GM23338 (cell line): Measurements from ENCODE around the gene FOXF1. TPM values are rescaled to one million over a fixed set of nuclear protein-coding genes. Genes with fewer than 3 reads are reported as not detected.

Source experiments
- ATAC-seq: fragments of 200-7000 bp; cut with Tn5 transposase; 3 replicates; pipeline ENCODE4 v1.9.1; 2020
- DNase-seq: peaks from one replicate; pipeline ENCODE4 v3.0.0-alpha.2; 2015; ENCODE audit warnings: low spot score
- H2AFZ ChIP-seq: fragments of 200-600 bp; sonication (generic); 2 replicates; pipeline ENCODE4 v1.8.0; 2016; ENCODE audit warnings: antibody characterized with exemption, mild to moderate bottlenecking, moderate library complexity
- H3F3A ChIP-seq: fragments of 200-600 bp; sonication (generic); replicated peaks from 2 replicates; pipeline ENCODE4 v1.8.0; 2017; ENCODE audit warnings: antibody characterized with exemption, mixed run types, low read depth
- H3K27ac ChIP-seq: fragments of 200-600 bp; sonication (generic); 2 replicates; pipeline ENCODE4 v1.6.1; 2016; ENCODE audit warnings: low read depth
- H3K27me3 ChIP-seq: fragments of 200-600 bp; sonication (generic); 2 replicates; pipeline ENCODE4 v1.8.0; 2016; ENCODE audit warnings: mild to moderate bottlenecking, mixed run types, moderate library complexity; ENCODE audit not compliant: insufficient read depth
- H3K36me3 ChIP-seq: fragments of 200-600 bp; sonication (generic); 2 replicates; pipeline ENCODE4 v1.8.0; 2016; ENCODE audit warnings: mild to moderate bottlenecking; ENCODE audit not compliant: insufficient read depth
- H3K4me1 ChIP-seq: fragments of 200-600 bp; sonication (generic); 2 replicates; pipeline ENCODE4 v1.8.0; 2016; ENCODE audit warnings: mild to moderate bottlenecking, moderate library complexity; ENCODE audit not compliant: insufficient read depth
- H3K4me2 ChIP-seq: fragments of 200-600 bp; sonication (generic); 2 replicates; pipeline ENCODE4 v1.7.1; 2017; ENCODE audit warnings: mixed run types
- H3K4me3 ChIP-seq: fragments of 200-600 bp; sonication (generic); 2 replicates; pipeline ENCODE4 v1.6.1; 2016; ENCODE audit warnings: mixed run types
- H3K79me2 ChIP-seq: fragments of 200-600 bp; sonication (generic); replicated peaks from 2 replicates; pipeline ENCODE4 v1.8.0; 2017; ENCODE audit warnings: mild to moderate bottlenecking; ENCODE audit not compliant: insufficient read depth
- H3K9me2 ChIP-seq: fragments of 200-600 bp; sonication (generic); 2 replicates; pipeline ENCODE4 v1.8.0; 2017; ENCODE audit not compliant: insufficient read depth
- H4K20me1 ChIP-seq: fragments of 200-600 bp; sonication (generic); replicated peaks from 2 replicates; pipeline ENCODE4 v1.8.0; 2017; ENCODE audit warnings: mild to moderate bottlenecking; ENCODE audit not compliant: insufficient read depth
- H3K27ac Mint-ChIP-seq: 2 replicates; pipeline ENCODE4 v1.8.0; 2020; ENCODE audit warnings: inconsistent platforms, mild to moderate bottlenecking, moderate library complexity, mixed read lengths
- H3K27me3 Mint-ChIP-seq: 3 replicates; pipeline ENCODE4 v1.8.0; 2022; ENCODE audit warnings: low read depth, mild to moderate bottlenecking, moderate library complexity, mixed read lengths, inconsistent platforms; ENCODE audit not compliant: insufficient read depth, poor library complexity
- H3K36me3 Mint-ChIP-seq: 3 replicates; pipeline ENCODE4 v1.8.0; 2021; ENCODE audit warnings: low read depth, mild to moderate bottlenecking, inconsistent platforms, moderate library complexity, mixed read lengths
- H3K4me1 Mint-ChIP-seq: 3 replicates; pipeline ENCODE4 v1.8.0; 2020; ENCODE audit warnings: mild to moderate bottlenecking, inconsistent platforms, mixed read lengths
- H3K4me3 Mint-ChIP-seq: 3 replicates; pipeline ENCODE4 v1.8.0; 2021; ENCODE audit warnings: moderate library complexity, mild to moderate bottlenecking, inconsistent platforms, mixed read lengths
- H3K9me3 Mint-ChIP-seq: 3 replicates; pipeline ENCODE4 v1.8.0; 2020; ENCODE audit warnings: moderate library complexity, mild to moderate bottlenecking, inconsistent platforms, mixed read lengths
- CREB1 ChIP-seq: fragments of 250-450 bp; sonication (Bioruptor Pico); IDR thresholded peaks from 2 replicates; pipeline ENCODE4 v1.5.0; 2020; ENCODE audit warnings: low read depth, mild to moderate bottlenecking, moderate library complexity
- CTCF ChIP-seq, 2 experiments: fragments of 200-600 bp in 1 of 2; sonication (generic) in 1 of 2; conservative IDR thresholded peaks; 2 replicates each; pipeline versions ENCODE4 v1.5.1 to v1.6.1; 2016 to 2017; ENCODE audit warnings: antibody characterized with exemption in 2 of 2, low read depth in 2 of 2, mild to moderate bottlenecking in 2 of 2, moderate library complexity in 1 of 2
- EZH2phosphoT487 ChIP-seq: fragments of 200-600 bp; sonication (generic); IDR thresholded peaks from one replicate; pipeline ENCODE4 v1.8.1; 2018; ENCODE audit warnings: antibody characterized with exemption; ENCODE audit not compliant: unreplicated experiment
- NANOG ChIP-seq: IDR thresholded peaks from 2 replicates; pipeline ENCODE4 v1.6.1; 2016; ENCODE audit warnings: antibody characterized with exemption, borderline replicate concordance
- REST ChIP-seq: IDR thresholded peaks from one replicate; pipeline ENCODE4 v1.6.1; 2018; ENCODE audit warnings: antibody characterized with exemption; ENCODE audit not compliant: unreplicated experiment
- ZNF114 ChIP-seq: fragments of 250-450 bp; sonication (Bioruptor Pico); IDR thresholded peaks from 2 replicates; pipeline ENCODE4 v1.5.0; 2020; ENCODE audit warnings: mild to moderate bottlenecking, moderate library complexity
- ZNF331 ChIP-seq: fragments of 250-450 bp; sonication (Bioruptor Pico); IDR thresholded peaks from 2 replicates; pipeline ENCODE4 v1.5.0; 2020; ENCODE audit warnings: low read depth, mild to moderate bottlenecking, moderate library complexity
- polyA plus RNA-seq: library from polyadenylated mRNA; unstranded; fragments of >200 nt; fragmentation: Nextera tagmentation; extraction: Ambion mirVana; gene quantifications from 2 replicates; pipeline ENCODE4 v1.2.1, GENCODE V29; 2016
- total RNA-seq: library from RNA; depleted of rRNA; stranded (reverse); fragments of >200 nt; shearing (Covaris generic); gene quantifications from 2 replicates; pipeline ENCODE4 v1.2.3, GENCODE V29; 2014

Gene FOXF1
- total and polyA plus RNA-seq, 2 experiments from 2014 or later, result 0.10 to 0.15 TPM

- no peak for TF ChIP-seq EZH2phosphoT487
- no peak for TF ChIP-seq REST
- TF ChIP-seq CREB1, result peak; percentile 100
- TF ChIP-seq CTCF (conservative IDR thresholded peaks at IDR 0.05; ENCODE audit: low read depth in 2 of 2), result no peak
- no peak for TF ChIP-seq NANOG
Observed at GRCh38 chr16:86554917-86555703, 44.8 kb downstream of the FOXF1 start, which contains the start of gene MTHFSD (continued).

GRCh38 chr16:86555704-86556075 lies 45.4 kb downstream of the FOXF1 start:
- DNase-seq, result peak; percentile 1
- no peaks in the 10 kb centered on the region for H3K79me2 ChIP-seq
- no peak for TF ChIP-seq ZNF114 (CRISPR knock-in tag)
- TF ChIP-seq CTCF (conservative IDR thresholded peaks at IDR 0.05; ENCODE audit: low read depth in 2 of 2), result no peak
- TF ChIP-seq NANOG, result no peak
- TF ChIP-seq CREB1, result no peak
- TF ChIP-seq ZNF331 (CRISPR knock-in tag), result no peak
- peak overlapping the region; percentile 84 for H2AFZ ChIP-seq
- H3K4me3 ChIP-seq, result peak overlapping the region; percentile 88
- Mint-ChIP-seq H3K36me3 (peaks cover 6% of the 10 kb centered on the region; the same call in 2 of the 3 replicates), H3K27ac (peak overlapping the region; percentile 77; the same call in 1 of the 2 replicates), H3K9me3 (peaks cover 5% of the 10 kb centered on the region; the same call in 1 of the 3 replicates), H3K27me3 (peaks cover 14% of the 10 kb centered on the region), H3K4me1 (peaks cover 6% of the 10 kb centered on the region), H3K4me3 (peak overlapping the region; percentile 94)
- peaks cover 2% of the 10 kb centered on the region; the same call in 1 of the 2 replicates for H3K9me2 ChIP-seq
- no peaks in the 10 kb centered on the region for H3K4me1 ChIP-seq
- no peaks in the 10 kb centered on the region for H3K27me3 ChIP-seq
- H3K36me3 ChIP-seq, result peaks cover 4% of the 10 kb centered on the region; the same call in 1 of the 2 replicates
- ATAC-seq, result no peak
- H3F3A ChIP-seq, result no peaks in the 10 kb centered on the region
- peak overlapping the region; percentile 87 for H3K4me2 ChIP-seq
- no peaks in the 10 kb centered on the region for H4K20me1 ChIP-seq
- 0 out of 2 replicates have a peak overlapping the region, but pooled peaks have one; percentile 4 for H3K27ac ChIP-seq
